H1 (cell line): Measurements from ENCODE around the gene TPRG1L. TPM values are rescaled to one million over a fixed set of nuclear protein-coding genes. Genes with fewer than 3 reads are reported as not detected.

Experiments
- CTCF ChIA-PET: fragments of 300-600 bp; sonication (Branson Sonifier 250); formaldehyde crosslinking; loops from one replicate; lab custom pipeline; 2021; ENCODE audit not compliant: partially characterized antibody; lab: Charles Lee
- POLR2A ChIA-PET: fragments of 300-600 bp; sonication (Branson Sonifier 250); formaldehyde crosslinking; loops from one replicate; lab custom pipeline; 2021; ENCODE audit warnings: inconsistent platforms; ENCODE audit not compliant: partially characterized antibody; lab: Charles Lee
- DNase-seq, 2 experiments: peaks; one replicate each; pipeline versions ENCODE4 v3.0.0 to v3.0.0-alpha.2; 2010 to 2022; ENCODE audit warnings: low spot score in 2 of 2, low read depth in 1 of 2, mixed read lengths in 1 of 2
- FAIRE-seq: peaks from 2 replicates; lab custom pipeline; 2011; peaks lifted over from hg19 to GRCh38; lab: Jason Lieb, UNC
- H2AFZ ChIP-seq: 2 replicates; pipeline ENCODE4 v1.8.1; 2012; ENCODE audit warnings: low read length, inconsistent platforms
- H2AK5ac ChIP-seq: 2 replicates; pipeline ENCODE4 v1.6.1; 2013; ENCODE audit warnings: low read depth, low read length
- H2BK120ac ChIP-seq: replicated peaks from 2 replicates; pipeline ENCODE3; 2013; ENCODE audit warnings: low read depth, low read length, inconsistent platforms
- H2BK12ac ChIP-seq: 2 replicates; pipeline ENCODE4 v1.6.1; 2013; ENCODE audit warnings: low read depth, low read length
- H2BK15ac ChIP-seq: 2 replicates; pipeline ENCODE4 v1.6.1; 2013; ENCODE audit warnings: low read length
- H2BK20ac ChIP-seq: 2 replicates; pipeline ENCODE4 v1.6.1; 2013; ENCODE audit warnings: low read length
- H2BK5ac ChIP-seq: 2 replicates; pipeline ENCODE4 v1.6.1; 2013; ENCODE audit warnings: low read depth, low read length
- H3K14ac ChIP-seq: 2 replicates; pipeline ENCODE4 v1.6.1; 2013; ENCODE audit warnings: inconsistent platforms; ENCODE audit not compliant: insufficient read length
- H3K18ac ChIP-seq: 2 replicates; pipeline ENCODE4 v1.6.1; 2013; ENCODE audit warnings: low read length; ENCODE audit errors: extremely low read depth
- H3K23ac ChIP-seq: 2 replicates; pipeline ENCODE4 v1.6.1; 2013; ENCODE audit warnings: inconsistent platforms; ENCODE audit not compliant: insufficient read length
- H3K23me2 ChIP-seq: 2 replicates; pipeline ENCODE4 v1.6.1; 2013; ENCODE audit warnings: low read depth, low read length
- H3K27ac ChIP-seq: 2 replicates; pipeline ENCODE4 v1.6.1; 2011; ENCODE audit warnings: low read depth, low read length, inconsistent platforms
- H3K27me3 ChIP-seq, 4 experiments: replicated peaks in 1 of 4; 1 replicate in 1 of 4; 2 replicates in 3 of 4; pipeline versions ENCODE4 v1.6.1 to v1.8.1; 2011 to 2013; ENCODE audit warnings: low read length in 3 of 4, mild to moderate bottlenecking in 3 of 4, inconsistent platforms in 2 of 4, mixed read lengths in 2 of 4, moderate library complexity in 1 of 4; ENCODE audit not compliant: control insufficient read depth in 3 of 4, insufficient read depth in 3 of 4; ENCODE audit errors: extremely low read depth in 1 of 4
- H3K36me3 ChIP-seq, 4 experiments: 2 replicates each; pipeline versions ENCODE4 v1.6.1 to v1.8.1; 2011 to 2013; ENCODE audit warnings: mild to moderate bottlenecking in 4 of 4, low read length in 3 of 4, moderate library complexity in 2 of 4, control low read depth in 1 of 4, inconsistent platforms in 1 of 4; ENCODE audit not compliant: insufficient read depth in 4 of 4, control insufficient read depth in 2 of 4
- H3K4ac ChIP-seq: replicated peaks from 2 replicates; pipeline ENCODE3; 2013; ENCODE audit warnings: low read length, low read depth, mixed read lengths, inconsistent platforms; ENCODE audit not compliant: insufficient read length
- H3K4me1 ChIP-seq, 4 experiments: replicated peaks in 1 of 4; 1 replicate in 1 of 4; 2 replicates in 3 of 4; pipeline versions ENCODE4 v1.6.1 to v1.8.1; 2011 to 2013; ENCODE audit warnings: low read length in 3 of 4, inconsistent platforms in 2 of 4, mixed read lengths in 1 of 4; ENCODE audit not compliant: insufficient read depth in 4 of 4, control insufficient read depth in 3 of 4
- H3K4me2 ChIP-seq, 2 experiments: 2 replicates each; pipeline versions ENCODE4 v1.6.1 to v1.8.1; 2011 to 2013; ENCODE audit warnings: low read depth in 2 of 2, low read length in 2 of 2, control low read depth in 1 of 2, inconsistent platforms in 1 of 2, mild to moderate bottlenecking in 1 of 2; ENCODE audit not compliant: insufficient read depth in 1 of 2
- H3K4me3 ChIP-seq, 4 experiments: fragments of 200-600, 300-600 bp in 1 of 4; sonication (generic), shearing (Covaris generic), sonication (Bioruptor Twin) in 1 of 4; 2 replicates each; pipeline versions ENCODE4 v1.5.1 to v1.8.1; 2011 to 2016; ENCODE audit warnings: low read length in 4 of 4, low read depth in 3 of 4, control low read depth in 2 of 4, inconsistent platforms in 2 of 4, mild to moderate bottlenecking in 2 of 4, mixed read lengths in 1 of 4, moderate library complexity in 1 of 4; ENCODE audit not compliant: insufficient read depth in 2 of 4; ENCODE audit errors: extremely low read depth in 1 of 4
- H3K56ac ChIP-seq: replicated peaks from 2 replicates; pipeline ENCODE3; 2013; ENCODE audit warnings: low read depth, mild to moderate bottlenecking, mixed read lengths, low read length, inconsistent platforms; ENCODE audit not compliant: insufficient read length
- H3K79me1 ChIP-seq: 2 replicates; pipeline ENCODE4 v1.6.1; 2013; ENCODE audit warnings: low read depth, low read length, control low read depth
- H3K79me2 ChIP-seq, 2 experiments: 2 replicates each; pipeline versions ENCODE4 v1.6.1 to v1.8.1; 2012 to 2013; ENCODE audit warnings: low read length in 2 of 2, mild to moderate bottlenecking in 2 of 2, inconsistent platforms in 1 of 2; ENCODE audit not compliant: insufficient read depth in 2 of 2, control insufficient read depth in 1 of 2
- H3K9ac ChIP-seq, 4 experiments: replicated peaks in 1 of 4; 1 replicate in 1 of 4; 2 replicates in 3 of 4; pipeline versions ENCODE4 v1.6.1 to v1.8.1; 2011 to 2013; ENCODE audit warnings: low read depth in 3 of 4, low read length in 3 of 4, control low read depth in 2 of 4, mild to moderate bottlenecking in 2 of 4, moderate library complexity in 2 of 4, inconsistent platforms in 1 of 4; ENCODE audit errors: extremely low read depth in 1 of 4
- H3K9me3 ChIP-seq, 2 experiments: 2 replicates each; pipeline versions ENCODE4 v1.6.1 to v1.8.1; 2012 to 2013; ENCODE audit warnings: mild to moderate bottlenecking in 2 of 2, moderate library complexity in 2 of 2, control low read depth in 1 of 2, inconsistent platforms in 1 of 2, low read depth in 1 of 2, low read length in 1 of 2, mixed read lengths in 1 of 2; ENCODE audit not compliant: insufficient read depth in 2 of 2
- H4K20me1 ChIP-seq, 2 experiments: replicated peaks in 1 of 2; 2 replicates each; pipeline versions ENCODE3 to v1.8.1; 2011 to 2013; ENCODE audit warnings: inconsistent platforms in 2 of 2, low read length in 2 of 2, mild to moderate bottlenecking in 1 of 2; ENCODE audit not compliant: insufficient read depth in 2 of 2, control insufficient read depth in 1 of 2
- H4K5ac ChIP-seq: 2 replicates; pipeline ENCODE4 v1.6.1; 2013; ENCODE audit warnings: low read length, low read depth, mixed read lengths, inconsistent platforms; ENCODE audit not compliant: insufficient read length
- H4K8ac ChIP-seq: 2 replicates; pipeline ENCODE4 v1.8.0; 2013; ENCODE audit warnings: mild to moderate bottlenecking, moderate library complexity, low read length, inconsistent platforms; ENCODE audit not compliant: insufficient read depth; ENCODE audit errors: extremely low read depth
- H4K91ac ChIP-seq: replicated peaks from 2 replicates; pipeline ENCODE3; 2013; ENCODE audit warnings: low read length, mixed read lengths, inconsistent platforms; ENCODE audit not compliant: insufficient read length
- ATF2 ChIP-seq: IDR thresholded peaks from 2 replicates; pipeline ENCODE4 v1.6.1; 2012; ENCODE audit warnings: low read length, inconsistent platforms
- BRCA1 ChIP-seq: IDR thresholded peaks from 2 replicates; pipeline ENCODE4 v1.6.1; 2012; ENCODE audit warnings: low read depth, low read length, improper control_type of control experiment
- KDM4A ChIP-seq: IDR thresholded peaks from one replicate; pipeline ENCODE4 v1.7.1; 2012; ENCODE audit warnings: low read depth, mild to moderate bottlenecking, moderate library complexity, low read length, inconsistent platforms; ENCODE audit not compliant: severe bottlenecking
- POLR2AphosphoS5 ChIP-seq: IDR thresholded peaks from 2 replicates; pipeline ENCODE4 v1.6.1; 2011; ENCODE audit warnings: low read depth, low read length
- RFX5 ChIP-seq: IDR thresholded peaks from 2 replicates; pipeline ENCODE4 v1.6.1; 2011; ENCODE audit warnings: low read depth, low read length, improper control_type of control experiment, borderline replicate concordance
- SRF ChIP-seq: IDR thresholded peaks from 2 replicates; pipeline ENCODE4 v1.6.1; 2011; ENCODE audit warnings: mild to moderate bottlenecking, low read depth, low read length, moderate library complexity
- TBP ChIP-seq: IDR thresholded peaks from 2 replicates; pipeline ENCODE4 v1.6.1; 2011; ENCODE audit warnings: low read depth, low read length, improper control_type of control experiment
- TEAD4 ChIP-seq: IDR thresholded peaks from 2 replicates; pipeline ENCODE4 v1.6.1; 2012; ENCODE audit warnings: low read depth, low read length, inconsistent platforms, mixed read lengths
- WGBS, 2 experiments: shearing (Covaris generic) in 1 of 2; methylation state at CpG; one replicate each; pipeline versions ENCODE4 v1.1.6 to v1.1.7; 2013 to 2015; ENCODE audit warnings: low lambda C conversion rate in 2 of 2, mixed read lengths in 2 of 2, inconsistent platforms in 1 of 2, low coverage in 1 of 2, missing lambda C conversion rate in 1 of 2; ENCODE audit not compliant: insufficient replicate concordance in 2 of 2, insufficient coverage in 1 of 2, insufficient read length in 1 of 2; ENCODE audit errors: extremely low coverage in 1 of 2, missing lambda C conversion rate in 1 of 2; 5-methylcytosine and 5-hydroxymethylcytosine counted together
- polyA plus RNA-seq, 7 experiments: library from polyadenylated mRNA; depleted of rRNA in 3 of 7; stranded (reverse) in 5 of 7; unstranded in 2 of 7; fragments of >200 nt in 5 of 7; fragments of 200-250 nt in 2 of 7; gene quantifications; 1 replicate in 5 of 7; 2 replicates in 1 of 7; 4 replicates in 1 of 7; pipeline versions ENCODE4 v1.2.1 to v1.2.3, GENCODE V29; 2011 to 2013; ENCODE audit warnings: missing spikeins in 2 of 7, mixed read lengths in 2 of 7
- total RNA-seq: library from RNA; stranded (reverse); fragmentation: NEBNext Ultra II Directional; extraction: Animal tissue kit (Norgen Biotek cat#: 25700); gene quantifications from 2 replicates; pipeline ENCODE4 v1.2.1, GENCODE V29; 2021

The TPRG1L gene
- total and polyA plus RNA-seq, 2 of the 8 experiments (the other 6 are each of a cell fraction or from before 2014, with no cell fraction given) = 21.7 to 22.3 TPM

GRCh38 chr1:3629561-3630160 lies 4.8 kb downstream of the TPRG1L start:
- Histone ChIP-seq H3K56ac (no peak overlapping the region), H3K4ac (no peak overlapping the region), H2AFZ (no peak overlapping the region), H3K9me3 (no peaks in the 10 kb centered on the region), H3K4me1 (peaks cover 0 to 15% (median 2%) of the 10 kb centered on the region in 4 experiments; a peak in 4 of 7 replicates), H3K14ac (no peak overlapping the region), H2BK15ac (no peak overlapping the region), H3K23me2 (peaks cover 4% of the 10 kb centered on the region), H3K9ac (no peak overlapping the region), H4K8ac (no peak overlapping the region), H3K4me2 (no peak overlapping the region), H2BK12ac (no peak overlapping the region), H2AK5ac (no peak overlapping the region), H3K79me1 (no peaks in the 10 kb centered on the region), H3K18ac (no peak overlapping the region), H4K91ac (no peak overlapping the region), H3K23ac (no peak overlapping the region), H3K4me3 (no peak overlapping the region)
- CTCF ChIA-PET = interaction anchor here (0.6 to 4.8 kb wide), 15 partner anchors 9 to 1223 kb away, joined by 3 to 22 read pairs (median 4); no protein-coding TSS in a partner anchor
- POLR2A ChIA-PET = interaction anchor here (0.8 to 1.4 kb wide), 3 partner anchors 20 to 145 kb away, joined by 3 read pairs; partner anchors contain the start of gene WRAP73
- no peak for FAIRE-seq
- no peak for TF ChIP-seq POLR2AphosphoS5
- TF ChIP-seq TEAD4 = no peak
- no peak for TF ChIP-seq ATF2
- TF ChIP-seq BRCA1 = no peak
- TF ChIP-seq KDM4A = no peak
- TF ChIP-seq TBP = no peak
- TF ChIP-seq RFX5 = no peak
- no peak for TF ChIP-seq SRF
- TF ChIP-seq, all 59 proteins: peak for 0
- DNase-seq = no peak
- 92% methylated on average over 16 of the region's 16 CpGs; no CpG with 5 or more reads in 1 of the 2 experiments for WGBS, 2 experiments
- Histone ChIP-seq H3K36me3 (peaks cover 0 to 35% (median 10%) of the 10 kb centered on the region in 4 experiments; a peak in 6 of 8 replicates), H3K27me3 (no peaks in the 10 kb centered on the region), H2BK5ac (no peak overlapping the region), H2BK20ac (no peak overlapping the region), H3K27ac (no peak overlapping the region), H4K20me1 (peaks cover 7 to 10% of the 10 kb centered on the region in 2 experiments), H3K79me2 (no peaks in the 10 kb centered on the region; a peak in 1 of 4 replicates), H2BK120ac (no peak overlapping the region), H4K5ac (no peak overlapping the region)
